SK-N-SH (cell line): Measurements from ENCODE around the gene TECR. TPM values are rescaled to one million over a fixed set of nuclear protein-coding genes. Genes with fewer than 3 reads are reported as not detected.

ENCODE experiments used
- CTCF ChIA-PET: fragments of 300-600, 350-600 bp; formaldehyde crosslinking; extraction: SDS; loops from one replicate; lab custom pipeline; 2021; lab: Yijun Ruan, JAX
- POLR2A ChIA-PET: fragments of 350-600 bp; sonication (Branson Sonifier 250); formaldehyde crosslinking; extraction: SDS; loops from one replicate; lab custom pipeline; 2020; ENCODE audit warnings: antibody characterized with exemption, inconsistent platforms; lab: Yijun Ruan, JAX
- DNase-seq: peaks from one replicate; pipeline ENCODE4 v3.0.0; 2012
- H2AFZ ChIP-seq: fragments of 200-600 bp; sonication (generic); 2 replicates; pipeline ENCODE4 v1.8.1; 2016; ENCODE audit warnings: antibody characterized with exemption, mild to moderate bottlenecking, low read depth
- H3F3A ChIP-seq: fragments of 200-600 bp; sonication (generic); replicated peaks from 2 replicates; pipeline ENCODE3; 2016; ENCODE audit warnings: antibody characterized with exemption, mild to moderate bottlenecking; ENCODE audit not compliant: insufficient read depth
- H3K27ac ChIP-seq, 2 experiments: fragments of 200-500 bp in 1 of 2; fragments of 200-600 bp in 1 of 2; sonication (Bioruptor generic) in 1 of 2; sonication (generic), shearing (Covaris generic) in 1 of 2; 2 replicates each; pipeline versions ENCODE4 v1.5.1 to v1.6.1; 2014 to 2016; ENCODE audit warnings: low read depth in 2 of 2, inconsistent platforms in 1 of 2, low read length in 1 of 2, mild to moderate bottlenecking in 1 of 2, mixed read lengths in 1 of 2
- H3K27me3 ChIP-seq: fragments of 200-600 bp; sonication (generic), shearing (Covaris generic); 2 replicates; pipeline ENCODE4 v1.6.1; 2016; ENCODE audit warnings: mixed run types; ENCODE audit not compliant: insufficient read depth
- H3K36me3 ChIP-seq, 2 experiments: fragments of 200-500 bp in 1 of 2; fragments of 200-600 bp in 1 of 2; sonication (Bioruptor generic) in 1 of 2; sonication (generic) in 1 of 2; replicated peaks in 1 of 2; 2 replicates each; pipeline versions ENCODE3 to v1.5.1; 2014 to 2016; ENCODE audit warnings: low read length in 1 of 2, mild to moderate bottlenecking in 1 of 2; ENCODE audit not compliant: insufficient read depth in 2 of 2, control insufficient read depth in 1 of 2
- H3K4me1 ChIP-seq, 2 experiments: fragments of 200-500 bp in 1 of 2; fragments of 200-600 bp in 1 of 2; sonication (Bioruptor generic) in 1 of 2; sonication (generic), shearing (Covaris generic) in 1 of 2; 2 replicates each; pipeline versions ENCODE4 v1.5.1 to v1.6.1; 2014 to 2016; ENCODE audit warnings: low read depth in 1 of 2, low read length in 1 of 2, mixed run types in 1 of 2; ENCODE audit not compliant: insufficient read depth in 2 of 2, control insufficient read depth in 1 of 2
- H3K4me2 ChIP-seq: fragments of 200-600 bp; sonication (generic), shearing (Covaris generic); 2 replicates; pipeline ENCODE4 v1.6.1; 2017; ENCODE audit warnings: mixed run types
- H3K4me3 ChIP-seq, 2 experiments: fragments of 200-500 bp in 1 of 2; fragments of 200-600 bp in 1 of 2; sonication (Bioruptor generic) in 1 of 2; sonication (generic), shearing (Covaris generic) in 1 of 2; 2 replicates each; pipeline versions ENCODE4 v1.5.1 to v1.8.1; 2014 to 2016; ENCODE audit warnings: low read depth in 2 of 2, inconsistent platforms in 1 of 2, low read length in 1 of 2, mild to moderate bottlenecking in 1 of 2, mixed read lengths in 1 of 2, moderate library complexity in 1 of 2
- H3K79me2 ChIP-seq: fragments of 200-600 bp; sonication (generic); 2 replicates; pipeline ENCODE4 v1.8.1; 2017; ENCODE audit warnings: mild to moderate bottlenecking; ENCODE audit not compliant: insufficient read depth
- H3K9ac ChIP-seq: fragments of 200-600 bp; sonication (generic); 2 replicates; pipeline ENCODE4 v1.6.1; 2017; ENCODE audit warnings: mixed run types
- H3K9me2 ChIP-seq: fragments of 200-600 bp; sonication (generic); 2 replicates; pipeline ENCODE4 v1.6.1; 2017; ENCODE audit warnings: mixed run types
- H3K9me3 ChIP-seq: fragments of 200-600 bp; sonication (generic); 2 replicates; pipeline ENCODE4 v1.6.1; 2017; ENCODE audit warnings: mixed run types, mild to moderate bottlenecking, moderate library complexity
- H4K20me1 ChIP-seq: fragments of 200-600 bp; sonication (generic); 2 replicates; pipeline ENCODE4 v1.6.1; 2017; ENCODE audit warnings: mild to moderate bottlenecking, mixed run types; ENCODE audit not compliant: insufficient read depth
- CTCF ChIP-seq: fragments of 200-600 bp; sonication (generic); IDR thresholded peaks from 2 replicates; pipeline ENCODE4 v1.6.1; 2017; ENCODE audit warnings: antibody characterized with exemption, mild to moderate bottlenecking, moderate library complexity
- EP300 ChIP-seq, 2 experiments: IDR thresholded peaks; 2 replicates each; pipeline versions ENCODE4 v1.4.0 to v1.6.1; 2012; ENCODE audit warnings: borderline replicate concordance in 1 of 2, low read depth in 1 of 2, low read length in 1 of 2
- FOXJ3 ChIP-seq: sonication (generic); formaldehyde crosslinking; IDR thresholded peaks from 2 replicates; pipeline ENCODE4 v1.5.1; 2020; ENCODE audit warnings: mild to moderate bottlenecking, missing genetic modification reagents
- GATA2 ChIP-seq: sonication (generic); formaldehyde crosslinking; IDR thresholded peaks from 2 replicates; pipeline ENCODE4 v1.5.0; 2020; ENCODE audit warnings: mild to moderate bottlenecking, missing genetic modification reagents
- JUND ChIP-seq: IDR thresholded peaks from 2 replicates; pipeline ENCODE4 v1.4.0; 2012
- MEF2A ChIP-seq: IDR thresholded peaks from 2 replicates; pipeline ENCODE4 v1.4.0; 2012; ENCODE audit warnings: low read depth, borderline replicate concordance
- NRF1 ChIP-seq: IDR thresholded peaks from 2 replicates; pipeline ENCODE4 v1.6.1; 2012; ENCODE audit warnings: low read depth, mild to moderate bottlenecking, low read length
- REST ChIP-seq: IDR thresholded peaks from 2 replicates; pipeline ENCODE4 v1.6.1; 2012; ENCODE audit warnings: mild to moderate bottlenecking, low read depth, low read length, moderate library complexity
- RXRA ChIP-seq: IDR thresholded peaks from 2 replicates; pipeline ENCODE4 v1.4.0; 2012; ENCODE audit warnings: low read depth, mild to moderate bottlenecking, borderline replicate concordance
- SIN3A ChIP-seq: IDR thresholded peaks from 2 replicates; pipeline ENCODE4 v1.6.1; 2012; ENCODE audit warnings: low read depth, mild to moderate bottlenecking, low read length, moderate library complexity, borderline replicate concordance
- SMC3 ChIP-seq: IDR thresholded peaks from 2 replicates; pipeline ENCODE4 v1.6.1; 2012; ENCODE audit warnings: low read depth, low read length, improper control_type of control experiment
- TAF1 ChIP-seq: IDR thresholded peaks from 2 replicates; pipeline ENCODE4 v1.6.1; 2012; ENCODE audit warnings: low read depth, mild to moderate bottlenecking, low read length, moderate library complexity, borderline replicate concordance
- TCF12 ChIP-seq: IDR thresholded peaks from 2 replicates; pipeline ENCODE4 v1.4.0; 2012
- WGBS: methylation state at CpG from one replicate; pipeline ENCODE4 v1.1.6; 2017; ENCODE audit warnings: low lambda C conversion rate; 5-methylcytosine and 5-hydroxymethylcytosine counted together
- polyA plus RNA-seq, 3 experiments: library from polyadenylated mRNA; depleted of rRNA; stranded (reverse); fragments of >200 nt; gene quantifications; 2 replicates each; pipeline ENCODE4 v1.2.3, GENCODE V29; 2012
- TF ChIP-seq, protein P1 (sequence below): fragments of 150-350 bp; IDR thresholded peaks from 2 replicates; pipeline ENCODE4 v1.6.1; 2016; ENCODE audit warnings: mild to moderate bottlenecking, low read depth, low read length

The TECR gene
- polyA plus RNA-seq, 1 of the 3 experiments (the other 2 are of a cell fraction) = 110 TPM

DNA sequence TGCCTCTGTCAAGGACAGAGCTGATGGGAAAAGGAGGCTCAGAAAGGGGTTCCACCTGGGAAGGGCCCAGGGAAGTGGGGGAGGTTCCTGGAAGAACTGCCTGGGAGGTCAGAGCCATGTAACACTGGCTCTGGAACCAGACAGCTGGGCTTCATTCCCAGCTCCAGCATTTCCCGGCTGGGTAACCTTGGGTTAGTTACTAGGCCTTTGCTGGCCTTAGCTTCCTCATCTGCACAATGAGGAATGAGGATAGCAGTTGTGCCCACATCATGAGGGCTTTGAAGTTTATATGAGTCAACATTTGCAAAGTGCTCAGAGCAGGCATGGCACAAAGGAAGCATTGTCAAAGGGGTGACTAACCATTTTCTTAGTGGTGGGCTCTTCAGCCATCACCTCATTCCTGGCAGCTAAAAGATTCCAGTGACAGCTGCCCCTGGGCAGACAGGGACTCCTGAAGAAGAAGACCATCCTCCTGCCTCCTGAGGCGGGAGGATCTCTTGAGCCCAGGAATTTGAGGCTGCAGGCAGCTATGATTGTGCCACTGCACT, 9.5 kb upstream of the TECR start (continued):
- TF ChIP-seq EP300 (IDR thresholded peaks at IDR 0.05; ENCODE audit: borderline replicate concordance in 1 of 2, low read depth in 1 of 2, low read length in 1 of 2) (peak in 1 of 2 experiments; percentile 67; a peak in 1 of 4 replicates), JUND (peak; percentile 80; the same call in 1 of the 2 replicates), RXRA (peak; percentile 83; the same call in 1 of the 2 replicates), REST (no peak), SIN3A (peak; percentile 71; the same call in 1 of the 2 replicates), MEF2A (no peak)

- CTCF ChIA-PET = no interaction called here
- peaks cover 30% of the 10 kb centered on the region for H3F3A ChIP-seq
- H4K20me1 ChIP-seq = peaks cover 21% of the 10 kb centered on the region
- H3K36me3 ChIP-seq = peaks cover 8 to 11% of the 10 kb centered on the region in 2 experiments
- H3K79me2 ChIP-seq = peaks cover 26% of the 10 kb centered on the region
- peak overlapping the region; percentile 50 for H3K4me2 ChIP-seq
- H3K9me2 ChIP-seq = no peaks in the 10 kb centered on the region
- no peak for DNase-seq
- no peaks in the 10 kb centered on the region for H3K27me3 ChIP-seq
- no peaks in the 10 kb centered on the region for H3K9me3 ChIP-seq
- peak overlapping the region; percentile 52 for H3K9ac ChIP-seq
- H3K27ac ChIP-seq = peak overlapping the region in 1 of 2 experiments; percentile 95; a peak in 2 of 4 replicates
- POLR2A ChIA-PET = interaction anchor here (0.7 kb wide), 1 partner anchor 55 kb away, joined by 3 read pairs; no protein-coding TSS in a partner anchor
- no peak overlapping the region for H3K4me3 ChIP-seq
- H3K4me1 ChIP-seq = peaks cover 19 to 36% of the 10 kb centered on the region in 2 experiments; a peak in 3 of 4 replicates
- 80% methylated on average over 4 of the region's 4 CpGs for WGBS
- H2AFZ ChIP-seq = no peak overlapping the region
- TF ChIP-seq TAF1 (no peak), RXRA (no peak), GATA2 (CRISPR knock-in tag) (no peak), CTCF (no peak), SMC3 (no peak), NRF1 (no peak), TCF12 (no peak), REST (no peak), FOXJ3 (no peak)
- TF ChIP-seq, protein P1, sequence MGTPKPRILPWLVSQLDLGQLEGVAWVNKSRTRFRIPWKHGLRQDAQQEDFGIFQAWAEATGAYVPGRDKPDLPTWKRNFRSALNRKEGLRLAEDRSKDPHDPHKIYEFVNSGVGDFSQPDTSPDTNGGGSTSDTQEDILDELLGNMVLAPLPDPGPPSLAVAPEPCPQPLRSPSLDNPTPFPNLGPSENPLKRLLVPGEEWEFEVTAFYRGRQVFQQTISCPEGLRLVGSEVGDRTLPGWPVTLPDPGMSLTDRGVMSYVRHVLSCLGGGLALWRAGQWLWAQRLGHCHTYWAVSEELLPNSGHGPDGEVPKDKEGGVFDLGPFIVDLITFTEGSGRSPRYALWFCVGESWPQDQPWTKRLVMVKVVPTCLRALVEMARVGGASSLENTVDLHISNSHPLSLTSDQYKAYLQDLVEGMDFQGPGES = no peak
Measured at GRCh38 chr19:14520543-14520942, 8.9 kb upstream of the TECR start.
